Anterior cingulate cortex (tissue), 58 donors: Measurements from ENCODE around the gene SLC25A41.

Source experiments
- DNase-seq, 58 donors: peaks; one replicate each; lab custom pipeline; 2025; lab: John Stamatoyannopoulos, UW

Gene SLC25A41

DNA sequence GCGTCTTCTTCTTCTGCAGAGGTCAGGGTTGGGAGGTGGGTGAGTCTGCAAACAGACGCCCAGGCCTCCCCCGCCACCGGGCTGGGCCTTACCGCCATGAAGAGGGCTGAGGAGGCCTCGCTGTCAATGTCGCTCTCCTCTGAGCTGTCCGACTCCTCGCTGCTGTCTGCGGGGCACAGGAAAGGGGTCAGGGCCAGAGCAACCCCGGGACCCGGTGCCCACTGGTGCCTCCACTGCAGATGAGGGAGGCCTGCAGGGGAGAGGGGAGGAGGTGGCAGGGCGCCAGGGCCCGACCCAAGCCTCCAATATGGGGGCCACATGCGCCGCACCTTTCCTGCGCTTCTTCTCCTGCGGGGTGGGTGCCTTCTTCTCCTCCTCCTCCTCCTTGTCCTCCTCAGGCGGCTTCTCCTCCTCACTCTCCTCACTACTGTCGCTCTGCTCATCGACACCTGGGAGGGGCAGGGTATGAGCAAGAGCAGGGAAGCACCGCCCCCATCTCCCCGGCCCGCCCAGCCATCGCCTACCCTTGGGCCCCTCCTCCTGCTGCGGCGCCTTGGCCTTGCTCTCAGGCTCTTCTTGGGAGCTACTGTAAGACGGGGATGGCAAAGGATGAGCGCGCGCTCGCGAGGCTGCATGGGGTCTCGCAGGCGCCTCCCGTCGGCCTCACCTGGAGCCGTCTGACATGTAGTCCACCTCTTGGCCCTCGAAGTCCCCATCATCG lies 52.4 kb downstream of the SLC25A41 start:
- DNase-seq: peak in 1 of 58 donors; percentile 37

- DNase-seq: no peak
Observed at GRCh38 chr19:6379744-6380143, 53.8 kb downstream of the SLC25A41 start.

- peak in 6 of 58 donors; percentile 4 to 40 (median 16) for DNase-seq
Observed at GRCh38 chr19:6378486-6378885, 55.1 kb downstream of the SLC25A41 start.

- DNase-seq: no peak
Observed at GRCh38 chr19:6378041-6378440, 55.5 kb downstream of the SLC25A41 start.

DNA sequence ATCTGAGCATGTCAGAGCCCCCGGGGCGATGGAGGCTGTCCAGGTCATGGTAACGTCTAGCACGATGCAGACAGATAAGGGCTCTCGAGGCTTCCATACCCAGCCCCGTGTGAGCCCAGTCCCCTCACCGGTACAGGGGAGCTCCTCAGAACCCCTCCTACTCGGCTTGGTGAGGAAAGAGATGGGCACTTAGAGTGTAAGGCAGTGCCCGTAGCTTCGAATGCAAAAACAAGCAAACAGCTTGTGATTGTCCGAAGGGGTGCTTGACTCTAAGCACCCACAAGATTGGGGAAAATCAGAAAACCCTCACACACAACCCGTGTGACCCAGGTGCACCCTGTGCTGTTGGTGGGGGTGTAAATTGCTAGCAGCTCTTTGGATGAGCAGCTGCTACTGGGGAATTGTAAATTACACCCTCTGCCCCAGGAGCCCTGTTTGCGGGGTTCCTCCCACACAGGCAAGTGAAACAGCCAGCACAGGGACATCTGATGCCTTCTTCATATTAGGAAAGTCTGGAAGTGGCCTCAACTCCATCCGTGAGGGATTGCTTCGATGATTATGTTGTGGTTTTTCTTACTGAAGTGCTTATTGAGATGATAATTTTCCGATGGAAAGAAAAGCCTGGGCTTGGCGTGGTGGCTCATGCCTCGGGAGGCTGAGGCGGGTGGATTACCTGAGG lies 56.9 kb downstream of the SLC25A41 start:
- no peak for DNase-seq
